ENCODE results near the gene ARG1.

The ARG1 gene

GRCh38 chr6:131587909-131588308 lies 14.9 kb downstream of the ARG1 start:
- DNase-seq = no peak

- DNase-seq = no peak
Observed at GRCh38 chr6:131588643-131589042, 15.6 kb downstream of the ARG1 start.

GRCh38 chr6:131592935-131593334 lies 19.9 kb downstream of the ARG1 start:
- DNase-seq = no peak

GRCh38 chr6:131594074-131594473 lies 21.0 kb downstream of the ARG1 start:
- no peak for DNase-seq

GRCh38 chr6:131597446-131597845 lies 24.4 kb downstream of the ARG1 start:
- DNase-seq = no peak

GRCh38 chr6:131600716-131601115 lies 27.7 kb downstream of the ARG1 start:
- DNase-seq = no peak

GRCh38 chr6:131602781-131603312 lies 29.8 kb downstream of the ARG1 start:
- no peak for DNase-seq

GRCh38 chr6:131613296-131613925 lies 40.4 kb downstream of the ARG1 start:
- DNase-seq = no peak

- DNase-seq = no peak
Observed at GRCh38 chr6:131615275-131615674, 42.2 kb downstream of the ARG1 start.

- peak; percentile 80 for DNase-seq
Observed at GRCh38 chr6:131627724-131628682, 55.0 kb downstream of the ARG1 start, which contains the start of gene MED23. TSS of gene MED23 (minus strand) at chr6:131628242. CDS start at chr6:131628049, 193 bp downstream.

- no peak for DNase-seq
Observed at GRCh38 chr6:131628726-131629125, 55.7 kb downstream of the ARG1 start.

GRCh38 chr6:131629651-131630050 lies 56.6 kb downstream of the ARG1 start:
- DNase-seq = peak; percentile 42

- no peak for DNase-seq
Observed at GRCh38 chr6:131631625-131632289, 58.7 kb downstream of the ARG1 start.
